ENCODE measurements around the gene RBM41. TPM values are rescaled to one million over a fixed set of nuclear protein-coding genes. Genes with fewer than 3 reads are reported as not detected.
"Not testable (repeated sequence)": the region's sequence is repeated elsewhere in the genome, so short reads cannot be mapped to it uniquely, and the experiment has no call there.

The RBM41 gene
- 10 to 100 TPM in 1 of 6 experiments, 1 to 10 TPM in 5; 8.0 to 10.6 (median 9.6) TPM for total RNA-seq
- long read RNA-seq, partial matches to known transcripts, result 0 of 1 reads
- long read RNA-seq, other reads (novel, unspliced or antisense), result 1 of 1 reads

- 25% methylated on average over 31 of the region's 37 CpGs for WGBS (ENCODE audit: insufficient coverage, low coverage, low lambda C conversion rate, missing lambda C conversion rate)
- peak; percentile 98 to 99 (median 99) for ATAC-seq
- Histone ChIP-seq H3K27ac (peak within 1 kb of the TSS; percentile 44 to 48 (median 45)), H3K4me1 (no peaks in the 10 kb centered on the region), H3K4me3 (peak within 1 kb of the TSS; percentile 62 to 67 (median 64)), H3K36me3 (peaks cover 0 to 23% (median 2%) of the 10 kb centered on the region in 4 donors), H3K9me3 (no peaks in the 10 kb centered on the region), H3K27me3 (no peaks in the 10 kb centered on the region)
- DNase-seq, result peak; percentile 79 to 86 (median 85)
- no peak for TF ChIP-seq CTCF (IDR thresholded peaks at IDR 0.05)
- TF ChIP-seq POLR2A (IDR thresholded peaks at IDR 0.05), result no peak
- intact Hi-C loops (cut with DNase I), result no loop called here
Observed at GRCh38 chrX:107118322-107119147, at the start of gene RBM41. TSS of gene RBM41 (minus strand) at chrX:107118822. CDS start at chrX:107118773, 49 bp downstream.

GRCh38 chrX:107168257-107168656 lies 49.6 kb upstream of the RBM41 start:
- ATAC-seq (no peak), DNase-seq (no peak)
- Histone ChIP-seq H3K27ac (no peak overlapping the region), H3K4me1 (no peaks in the 10 kb centered on the region), H3K27me3 (no peaks in the 10 kb centered on the region), H3K9me3 (no peaks in the 10 kb centered on the region), H3K36me3 (no peaks in the 10 kb centered on the region), H3K4me3 (no peak overlapping the region)
- no peak for TF ChIP-seq POLR2A (IDR thresholded peaks at IDR 0.05)
- TF ChIP-seq CTCF (IDR thresholded peaks at IDR 0.05), result no peak
- intact Hi-C loops (cut with DNase I), result no loop called here

- intact Hi-C loops (cut with DNase I), result no loop called here
Observed at GRCh38 chrX:107167163-107167921, 48.7 kb upstream of the RBM41 start.

GRCh38 chrX:107157618-107158017 lies 39.0 kb upstream of the RBM41 start:
- H3K27me3 ChIP-seq; DNase-seq; intact Hi-C loops (cut with DNase I); H3K4me3 ChIP-seq; ATAC-seq; H3K36me3 ChIP-seq; H3K4me1 ChIP-seq; H3K27ac ChIP-seq; H3K9me3 ChIP-seq: not testable (repeated sequence)
- WGBS (ENCODE audit: insufficient coverage, low coverage, low lambda C conversion rate, missing lambda C conversion rate), result 92% methylated on average over 3 of the region's 4 CpGs

More at GRCh38 chrX:107167163-107167921, 48.7 kb upstream of the RBM41 start:
- Histone ChIP-seq H3K27me3 (no peaks in the 10 kb centered on the region), H3K27ac (no peak overlapping the region), H3K9me3 (no peaks in the 10 kb centered on the region), H3K4me3 (no peak overlapping the region), H3K4me1 (no peaks in the 10 kb centered on the region), H3K36me3 (no peaks in the 10 kb centered on the region)
- TF ChIP-seq POLR2A (IDR thresholded peaks at IDR 0.05), result no peak
- TF ChIP-seq CTCF (IDR thresholded peaks at IDR 0.05), result no peak
- DNase-seq (no peak), ATAC-seq (no peak)
- 81% methylated on average over 3 of the region's 3 CpGs for WGBS (ENCODE audit: insufficient coverage, low coverage, low lambda C conversion rate, missing lambda C conversion rate)

GRCh38 chrX:107155621-107156430 lies 37.2 kb upstream of the RBM41 start:
- H3K4me3 ChIP-seq, result peak overlapping the region in 2 of 3 donors; percentile 5 to 41
- H3K9me3 ChIP-seq; H3K27me3 ChIP-seq; H3K36me3 ChIP-seq; intact Hi-C loops (cut with DNase I); H3K27ac ChIP-seq; H3K4me1 ChIP-seq; ATAC-seq; DNase-seq: not testable (repeated sequence)
- WGBS (ENCODE audit: insufficient coverage, low coverage, low lambda C conversion rate, missing lambda C conversion rate), result 46% methylated on average over 12 of the region's 32 CpGs

Measured in right lobe of liver (tissue), 6 donors.